Measurements from ENCODE around the gene CIDEC.

DNA sequence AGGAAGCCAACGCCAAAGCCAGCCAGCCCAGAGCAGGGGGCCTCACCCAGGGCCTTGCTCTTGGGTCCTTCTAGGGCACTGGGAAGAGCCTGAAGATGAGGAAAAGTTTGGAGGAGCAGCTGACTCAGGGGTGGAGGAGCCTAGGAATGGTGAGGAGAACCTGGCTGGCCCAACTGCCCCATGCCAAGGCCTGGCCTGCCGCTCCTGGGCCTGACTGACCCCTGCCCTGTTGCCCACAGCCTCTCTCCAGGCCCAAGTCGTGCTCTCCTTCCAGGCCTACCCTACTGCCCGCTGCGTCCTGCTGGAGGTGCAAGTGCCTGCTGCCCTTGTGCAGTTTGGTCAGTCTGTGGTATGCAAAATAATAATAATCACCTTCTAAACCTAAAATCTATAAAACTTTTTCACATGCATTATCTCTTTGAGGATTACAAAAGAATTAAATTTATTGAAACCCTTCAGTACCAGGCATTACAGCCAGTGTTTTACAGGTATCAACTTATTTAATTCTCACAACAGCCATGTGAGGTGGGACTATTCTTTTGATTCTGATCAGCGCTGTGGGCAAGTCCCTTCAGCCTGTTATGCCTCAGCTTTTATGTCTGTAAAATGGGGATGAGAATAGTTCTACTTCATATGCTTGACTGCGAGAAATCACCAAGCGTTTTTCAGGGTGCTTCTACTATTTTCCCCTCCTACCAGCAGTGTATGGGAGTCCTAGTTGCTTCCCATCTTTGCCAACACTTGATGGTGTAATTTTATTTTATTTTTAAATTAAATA is 38.4 kb upstream of the CIDEC start:
- TF ChIP-seq REST (IDR thresholded peaks at IDR 0.05; ENCODE audit: insufficient read depth in 1 of 2, low read depth in 2 of 2, low read length in 1 of 2): no peak
- TF ChIP-seq, protein P1, sequence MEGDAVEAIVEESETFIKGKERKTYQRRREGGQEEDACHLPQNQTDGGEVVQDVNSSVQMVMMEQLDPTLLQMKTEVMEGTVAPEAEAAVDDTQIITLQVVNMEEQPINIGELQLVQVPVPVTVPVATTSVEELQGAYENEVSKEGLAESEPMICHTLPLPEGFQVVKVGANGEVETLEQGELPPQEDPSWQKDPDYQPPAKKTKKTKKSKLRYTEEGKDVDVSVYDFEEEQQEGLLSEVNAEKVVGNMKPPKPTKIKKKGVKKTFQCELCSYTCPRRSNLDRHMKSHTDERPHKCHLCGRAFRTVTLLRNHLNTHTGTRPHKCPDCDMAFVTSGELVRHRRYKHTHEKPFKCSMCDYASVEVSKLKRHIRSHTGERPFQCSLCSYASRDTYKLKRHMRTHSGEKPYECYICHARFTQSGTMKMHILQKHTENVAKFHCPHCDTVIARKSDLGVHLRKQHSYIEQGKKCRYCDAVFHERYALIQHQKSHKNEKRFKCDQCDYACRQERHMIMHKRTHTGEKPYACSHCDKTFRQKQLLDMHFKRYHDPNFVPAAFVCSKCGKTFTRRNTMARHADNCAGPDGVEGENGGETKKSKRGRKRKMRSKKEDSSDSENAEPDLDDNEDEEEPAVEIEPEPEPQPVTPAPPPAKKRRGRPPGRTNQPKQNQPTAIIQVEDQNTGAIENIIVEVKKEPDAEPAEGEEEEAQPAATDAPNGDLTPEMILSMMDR (IDR thresholded peaks at IDR 0.05): no peak
- TF ChIP-seq POLR2AphosphoS5 (IDR thresholded peaks at IDR 0.05; ENCODE audit: low read depth, low read length): no peak
- no peak for TF ChIP-seq TCF7L2 (IDR thresholded peaks at IDR 0.05; ENCODE audit: low read depth, low read length)
